K562 (cell line): ENCODE measurements around the gene YLPM1. TPM values are rescaled to one million over a fixed set of nuclear protein-coding genes. Genes with fewer than 3 reads are reported as not detected.

Experiments used
- ATAC-seq: fragments of 200-7000 bp; cut with Tn5 transposase; 3 replicates; pipeline ENCODE4 v1.9.1; 2020; ENCODE audit warnings: moderate library complexity
- BruUV-seq: library from RNA; stranded (reverse); fragments of 400-500 nt; replicated peaks from 2 replicates; lab custom pipeline; 2021; lab: Mats Ljungman, UMichigan
- CTCF ChIA-PET: fragments of 300-600 bp; formaldehyde crosslinking; extraction: SDS; loops from one replicate; lab custom pipeline; 2021; ENCODE audit warnings: low intra/inter-chr PET ratio; lab: Yijun Ruan, JAX
- POLR2A ChIA-PET: fragments of 300-600, 350-650 bp; sonication (Branson Sonifier 250); formaldehyde crosslinking; extraction: SDS; loops from one replicate; lab custom pipeline; 2021; ENCODE audit warnings: antibody characterized with exemption, inconsistent platforms; lab: Yijun Ruan, JAX
- DNase-seq, 4 experiments: peaks; one replicate each; pipeline versions ENCODE4 v3.0.0 to v3.0.0-alpha.2; 2011 to 2018; ENCODE audit warnings: low spot score in 3 of 4, mixed read lengths in 3 of 4; ENCODE audit errors: extremely low read depth in 1 of 4
- FAIRE-seq: peaks from 2 replicates; lab custom pipeline; 2011; peaks lifted over from hg19 to GRCh38; lab: Jason Lieb, UNC
- H2AFZ ChIP-seq: 2 replicates; pipeline ENCODE4 v1.6.0; 2011; ENCODE audit warnings: low read depth, low read length, control low read depth, inconsistent platforms
- H3K27ac ChIP-seq: fragments of 200-600 bp; 3 replicates; pipeline ENCODE4 v1.8.0; 2011; ENCODE audit warnings: low read depth, mild to moderate bottlenecking, control low read depth, inconsistent platforms, low read length, moderate library complexity, mixed read lengths; ENCODE audit errors: extremely low read depth
- H3K27me3 ChIP-seq, 2 experiments: fragments of 300-600 bp in 1 of 2; 2 replicates in 1 of 2; 3 replicates in 1 of 2; pipeline versions ENCODE4 v1.6.0 to v1.8.0; 2011; ENCODE audit warnings: inconsistent platforms in 2 of 2, low read length in 2 of 2, mild to moderate bottlenecking in 1 of 2, mixed read lengths in 1 of 2, moderate library complexity in 1 of 2; ENCODE audit not compliant: control insufficient read depth in 2 of 2, insufficient read depth in 2 of 2
- H3K36me3 ChIP-seq: fragments of 300-600 bp; 3 replicates; pipeline ENCODE4 v1.8.0; 2011; ENCODE audit warnings: mild to moderate bottlenecking, low read length, inconsistent platforms; ENCODE audit not compliant: control insufficient read depth, insufficient read depth
- H3K4me1 ChIP-seq, 2 experiments: fragments of 200-600 bp in 1 of 2; replicated peaks in 1 of 2; 2 replicates in 1 of 2; 3 replicates in 1 of 2; pipeline versions ENCODE4 v1.5.1 to v1.8.0; 2011; ENCODE audit warnings: inconsistent platforms in 2 of 2, low read length in 2 of 2, mild to moderate bottlenecking in 1 of 2, mixed read lengths in 1 of 2, moderate library complexity in 1 of 2; ENCODE audit not compliant: control insufficient read depth in 2 of 2, insufficient read depth in 2 of 2
- H3K4me2 ChIP-seq: 2 replicates; pipeline ENCODE4 v1.6.1; 2011; ENCODE audit warnings: low read length, control low read depth, inconsistent platforms, mixed read lengths; ENCODE audit not compliant: insufficient read depth
- H3K4me3 ChIP-seq: fragments of 200-600 bp; sonication (generic), shearing (Covaris generic); 2 replicates; pipeline ENCODE4 v1.5.1; 2016; ENCODE audit warnings: control low read depth, inconsistent platforms
- H3K79me2 ChIP-seq: fragments of 200-600 bp; 3 replicates; pipeline ENCODE4 v1.8.0; 2011; ENCODE audit warnings: low read length, inconsistent platforms; ENCODE audit not compliant: control insufficient read depth, insufficient read depth
- H3K9ac ChIP-seq, 2 experiments: 2 replicates each; pipeline versions ENCODE4 v1.6.0 to v1.6.1; 2011; ENCODE audit warnings: low read depth in 2 of 2, low read length in 2 of 2, control low read depth in 1 of 2, inconsistent platforms in 1 of 2, mild to moderate bottlenecking in 1 of 2, mixed read lengths in 1 of 2; ENCODE audit not compliant: insufficient read depth in 1 of 2
- H3K9me1 ChIP-seq: one replicate; pipeline ENCODE4 v1.6.0; 2011; ENCODE audit warnings: inconsistent platforms, mild to moderate bottlenecking, low read length, moderate library complexity; ENCODE audit not compliant: control insufficient read depth, insufficient read depth
- H3K9me3 ChIP-seq: replicated peaks from 2 replicates; pipeline ENCODE4 v1.5.1; 2011; ENCODE audit warnings: low read depth, low read length, inconsistent platforms; ENCODE audit not compliant: control insufficient read depth, insufficient read depth
- H4K20me1 ChIP-seq: replicated peaks from 2 replicates; pipeline ENCODE4 v1.6.1; 2011; ENCODE audit warnings: low read length, inconsistent platforms, mixed read lengths; ENCODE audit not compliant: control insufficient read depth, insufficient read depth
- ARID1B ChIP-seq: fragments of 450-650 bp; IDR thresholded peaks from 2 replicates; pipeline ENCODE4 v1.6.1; 2016; ENCODE audit warnings: antibody characterized with exemption, mild to moderate bottlenecking, inconsistent platforms
- DPF2 ChIP-seq: fragments of 450-650 bp; IDR thresholded peaks from 2 replicates; pipeline ENCODE4 v1.6.1; 2016
- EGR1 ChIP-seq: fragments of 450-650 bp; conservative IDR thresholded peaks from 2 replicates; pipeline ENCODE4 v1.6.1; 2017; ENCODE audit warnings: mild to moderate bottlenecking
- FOSL1 ChIP-seq: fragments of 200-800 bp; sonication (Bioruptor generic); conservative IDR thresholded peaks from 2 replicates; pipeline ENCODE4 v1.6.1; 2016; ENCODE audit warnings: missing genetic modification characterization, missing compliant biosample characterization
- GATA2 ChIP-seq: sonication (generic); formaldehyde crosslinking; IDR thresholded peaks from 2 replicates; pipeline ENCODE4 v1.4.0; 2020; ENCODE audit warnings: mild to moderate bottlenecking, missing genetic modification reagents
- GTF2F1 ChIP-seq: IDR thresholded peaks from 2 replicates; pipeline ENCODE4 v1.6.1; 2011; ENCODE audit warnings: low read depth, low read length, improper control_type of control experiment
- JUN ChIP-seq, 2 experiments: sonication (generic) in 1 of 2; formaldehyde crosslinking in 1 of 2; IDR thresholded peaks; 2 replicates each; pipeline versions ENCODE4 v1.6.1 to v1.8.0; 2012 to 2022; ENCODE audit warnings: borderline replicate concordance in 2 of 2, mild to moderate bottlenecking in 2 of 2, improper control_type of control experiment in 1 of 2, low read depth in 1 of 2, low read length in 1 of 2, missing genetic modification reagents in 1 of 2
- JUND ChIP-seq, 2 experiments: IDR thresholded peaks; 2 replicates in 1 of 2; 3 replicates in 1 of 2; pipeline ENCODE4 v1.6.1; 2011; ENCODE audit warnings: borderline replicate concordance in 2 of 2, low read depth in 2 of 2, low read length in 2 of 2, improper control_type of control experiment in 1 of 2, missing biosample characterization in 1 of 2, missing genetic modification characterization in 1 of 2, missing genetic modification reagents in 1 of 2
- KAT7 ChIP-seq: sonication (generic); formaldehyde crosslinking; IDR thresholded peaks from 2 replicates; pipeline ENCODE4 v1.8.0; 2022; ENCODE audit warnings: missing genetic modification reagents, mild to moderate bottlenecking, borderline replicate concordance
- MAFG ChIP-seq: fragments of 450-650 bp; conservative IDR thresholded peaks from 2 replicates; pipeline ENCODE4 v1.6.1; 2016; ENCODE audit warnings: missing genetic modification characterization, missing compliant biosample characterization
- NCOR1 ChIP-seq: fragments of 450-650 bp; IDR thresholded peaks from 2 replicates; pipeline ENCODE4 v1.6.1; 2016; ENCODE audit warnings: mild to moderate bottlenecking, moderate library complexity
- PHF8 ChIP-seq: fragments of 200-600 bp; sonication (generic); IDR thresholded peaks from 2 replicates; pipeline ENCODE4 v1.6.1; 2012; ENCODE audit warnings: mixed run types, mild to moderate bottlenecking, inconsistent platforms, low read length, moderate library complexity, borderline replicate concordance
- PTRF ChIP-seq: fragments of 450-650 bp; IDR thresholded peaks from 2 replicates; pipeline ENCODE4 v1.6.1; 2016; ENCODE audit warnings: mild to moderate bottlenecking, missing genetic modification characterization, missing compliant biosample characterization
- SAFB2 ChIP-seq: fragments of 200-400 bp; formaldehyde crosslinking; IDR thresholded peaks from 2 replicates; pipeline ENCODE4 v1.6.1; 2018; ENCODE audit warnings: borderline replicate concordance, low read length, low read depth, moderate library complexity; ENCODE audit not compliant: severe bottlenecking
- SMARCC2 ChIP-seq: fragments of 450-650 bp; IDR thresholded peaks from 2 replicates; pipeline ENCODE4 v1.6.1; 2017; ENCODE audit warnings: antibody characterized with exemption, moderate library complexity, mild to moderate bottlenecking, low read depth
- SMARCE1 ChIP-seq: fragments of 450-650 bp; IDR thresholded peaks from 2 replicates; pipeline ENCODE4 v1.7.1; 2016; ENCODE audit warnings: mild to moderate bottlenecking
- STAT5A ChIP-seq: IDR thresholded peaks from 2 replicates; pipeline ENCODE4 v1.6.1; 2012; ENCODE audit warnings: low read length, inconsistent platforms, borderline replicate concordance
- TEAD4 ChIP-seq, 2 experiments: sonication (generic) in 1 of 2; formaldehyde crosslinking in 1 of 2; IDR thresholded peaks; 2 replicates each; pipeline versions ENCODE4 v1.6.1 to v1.8.0; 2012 to 2022; ENCODE audit warnings: borderline replicate concordance in 1 of 2, inconsistent platforms in 1 of 2, low read length in 1 of 2, mild to moderate bottlenecking in 1 of 2, missing genetic modification reagents in 1 of 2
- XRCC5 ChIP-seq: fragments of 200-400 bp; formaldehyde crosslinking; IDR thresholded peaks from 2 replicates; pipeline ENCODE4 v1.6.1; 2017; ENCODE audit warnings: low read depth, mild to moderate bottlenecking, low read length
- ZBTB7A ChIP-seq: IDR thresholded peaks from 2 replicates; pipeline ENCODE4 v1.6.1; 2011; ENCODE audit warnings: low read depth, mild to moderate bottlenecking, low read length, moderate library complexity, borderline replicate concordance; ENCODE audit not compliant: control insufficient read depth
- ZNF133 ChIP-seq: fragments of 250-450 bp; sonication (Bioruptor Pico); IDR thresholded peaks from 2 replicates; pipeline ENCODE4 v1.4.0; 2020; ENCODE audit warnings: mild to moderate bottlenecking
- ZNF140 ChIP-seq: fragments of 250-450 bp; sonication (Bioruptor Pico); IDR thresholded peaks from 2 replicates; pipeline ENCODE4 v1.8.0; 2021; ENCODE audit warnings: moderate library complexity, mild to moderate bottlenecking, inconsistent platforms
- ZNF695 ChIP-seq: fragments of 450-650 bp; formaldehyde crosslinking; IDR thresholded peaks from 2 replicates; pipeline ENCODE4 v1.4.0; 2020; ENCODE audit warnings: mild to moderate bottlenecking, moderate library complexity
- WGBS: fragments of 100-300 bp; shearing (Covaris generic); methylation state at CpG from one replicate; pipeline ENCODE4 v1.1.6; 2016; ENCODE audit warnings: low coverage, mixed read lengths; ENCODE audit not compliant: insufficient coverage; ENCODE audit errors: missing lambda C conversion rate; 5-methylcytosine and 5-hydroxymethylcytosine counted together
- in situ Hi-C: fragments of 300-500 bp; cut with MboI; formaldehyde crosslinking; loops from 4 replicates; pipeline ENCODE4 v1.15.0; 2018; ENCODE audit warnings: inconsistent platforms, mixed read lengths
- intact Hi-C: fragments of 100-400 bp; cut with micrococcal nuclease; formaldehyde crosslinking; loops from 2 replicates; pipeline ENCODE4 v1.14.2; 2022
- polyA plus RNA-seq, 8 experiments: library from polyadenylated mRNA; depleted of rRNA in 4 of 8; stranded (reverse) in 5 of 8; unstranded in 3 of 8; fragments of >200 nt; fragmentation: Nextera tagmentation in 2 of 8; fragmentation: Illumina TruSeq in 1 of 8; extraction: Ambion mirVana in 2 of 8; extraction: Trizol in 1 of 8; gene quantifications; 2 replicates each; pipeline versions ENCODE4 v1.2.1 to v1.2.3, GENCODE V29; 2011 to 2014; ENCODE audit warnings: inconsistent platforms in 1 of 8, missing spikeins in 1 of 8
- total RNA-seq, 7 experiments: library from RNA; depleted of rRNA in 6 of 7; stranded (reverse); fragments of >200 nt in 6 of 7; fragmentation: Illumina TruSeq in 2 of 7; extraction: Trizol in 2 of 7; gene quantifications; 2 replicates each; pipeline versions ENCODE4 v1.2.1 to v1.2.3, GENCODE V29; 2011 to 2021; ENCODE audit warnings: low replicate concordance in 1 of 7

The YLPM1 gene
- total and polyA plus RNA-seq, 9 of the 15 experiments (the other 6 are each of a cell fraction or from before 2014, with no cell fraction given) = 7.2 to 32.7 (median 14.6) TPM

DNA sequence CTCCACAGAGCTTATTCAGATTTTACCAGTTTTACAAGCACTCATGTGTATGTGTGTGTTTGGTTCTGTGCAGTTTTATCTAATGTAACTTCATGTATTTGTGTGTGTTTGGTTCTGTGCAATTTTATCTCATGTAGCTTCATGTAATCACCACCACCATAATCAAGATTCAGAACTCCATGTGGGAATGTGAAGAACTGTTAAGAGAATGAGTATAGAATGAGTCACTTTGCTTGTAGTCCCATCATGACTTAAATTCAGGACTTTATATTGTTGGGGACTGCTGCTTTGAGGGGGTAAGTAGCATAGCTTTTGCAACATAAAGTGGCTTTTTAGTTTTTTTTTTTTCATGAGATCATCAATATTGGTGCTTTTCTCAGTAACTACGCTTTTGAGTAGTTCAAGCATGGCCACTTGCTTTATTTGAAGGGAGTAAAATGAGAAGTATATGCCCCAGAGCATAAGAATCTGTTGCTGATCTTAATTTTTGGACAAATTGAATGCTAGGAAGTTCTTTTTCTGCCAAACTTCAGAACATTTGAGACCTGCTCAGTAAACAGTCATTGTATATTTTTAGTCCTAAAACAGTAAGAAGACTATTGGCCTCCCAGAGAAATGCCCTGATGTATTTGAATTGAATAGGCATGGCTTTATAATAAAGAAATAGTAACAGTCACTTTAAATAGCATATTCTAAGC is 84.0 kb downstream of the YLPM1 start:
- intact Hi-C loops (no loop called here), in situ Hi-C loops (no loop called here)
- Histone ChIP-seq H3K27ac (no peak overlapping the region), H3K9me1 (no peaks in the 10 kb centered on the region), H3K79me2 (no peaks in the 10 kb centered on the region), H4K20me1 (no peaks in the 10 kb centered on the region), H3K9me3 (no peaks in the 10 kb centered on the region), H3K4me3 (no peak overlapping the region), H2AFZ (no peak overlapping the region), H3K4me1 (peaks cover 0 to 7% of the 10 kb centered on the region in 2 experiments; a peak in 2 of 5 replicates), H3K36me3 (no peaks in the 10 kb centered on the region), H3K9ac (no peak overlapping the region), H3K4me2 (no peak overlapping the region), H3K27me3 (no peaks in the 10 kb centered on the region)
- BruUV-seq = no TSS peak
- ChIA-PET POLR2A (interaction anchor here (2.4 kb wide), 1 partner anchor 8 kb away, joined by 11 read pairs; no protein-coding TSS in a partner anchor), CTCF (no interaction called here)
- DNase-seq (peak in 1 of 4 experiments; percentile 23), FAIRE-seq (peak; percentile 70), ATAC-seq (no peak)
- 85% methylated on average over 1 of the region's 1 CpG for WGBS
- TF ChIP-seq KAT7 (CRISPR knock-in tag) = no peak
- TF ChIP-seq GATA2 (CRISPR knock-in tag) = no peak
- TF ChIP-seq JUND (IDR thresholded peaks at IDR 0.05; ENCODE audit: borderline replicate concordance, low read depth, low read length) = peak; percentile 76
- no peak; the same call in 2 of the 3 replicates for TF ChIP-seq JUND (tag; IDR thresholded peaks at IDR 0.05; ENCODE audit: borderline replicate concordance, low read depth, low read length)
- TF ChIP-seq XRCC5 = no peak
- no peak for TF ChIP-seq ZNF695 (CRISPR knock-in tag)
- no peak for TF ChIP-seq GTF2F1
- TF ChIP-seq FOSL1 = peak; percentile 96
- no peak for TF ChIP-seq ZNF133 (CRISPR knock-in tag)
- TF ChIP-seq TEAD4 (IDR thresholded peaks at IDR 0.05; ENCODE audit: low read length) = peak; percentile 71
- TF ChIP-seq TEAD4 (CRISPR knock-in tag; IDR thresholded peaks at IDR 0.05; ENCODE audit: borderline replicate concordance) = no peak
- peak; percentile 85 for TF ChIP-seq ARID1B
- peak; percentile 45; the same call in 1 of the 2 replicates for TF ChIP-seq NCOR1
- no peak for TF ChIP-seq ZBTB7A
- TF ChIP-seq SAFB2 = no peak
- no peak for TF ChIP-seq EGR1
- TF ChIP-seq SMARCC2 = peak; percentile 59; the same call in 1 of the 2 replicates
- no peak for TF ChIP-seq MAFG
- TF ChIP-seq ZNF140 (CRISPR knock-in tag) = no peak
- no peak for TF ChIP-seq PHF8
- TF ChIP-seq STAT5A = peak; percentile 20; the same call in 1 of the 2 replicates
- 0 out of 2 replicates have a peak, but pooled peaks have one; percentile 11 for TF ChIP-seq JUN (IDR thresholded peaks at IDR 0.05; ENCODE audit: borderline replicate concordance, low read depth, low read length)
- no peak for TF ChIP-seq JUN (CRISPR knock-in tag; IDR thresholded peaks at IDR 0.05; ENCODE audit: borderline replicate concordance)
- TF ChIP-seq SMARCE1 = peak; percentile 64; the same call in 1 of the 2 replicates
- no peak for TF ChIP-seq PTRF
- peak; percentile 75 for TF ChIP-seq DPF2
